NCI-H446 treated with DMSO at 0.1 percent for 48 hours (cell line): ENCODE measurements around the gene CEP83.
A peak's percentile ranks its signal among the peaks of the same experiment; 100 is the strongest.
"Not testable (repeated sequence)": the region's sequence is repeated elsewhere in the genome, so short reads cannot be mapped to it uniquely, and the experiment has no call there.

Experiments used
- DNase-seq: peaks from one replicate; lab custom pipeline; 2025; lab: John Stamatoyannopoulos, UW

Gene CEP83

GRCh38 chr12:94459728-94460615, at the start of gene CEP83:
Gene CEP83, minus strand, starts transcription at chr12:94459867. Its CDS starts 47,377 bp downstream, at chr12:94412490.
- DNase-seq: peak; percentile 82

- no peak for DNase-seq
Measured at GRCh38 chr12:94509317-94509716, 49.6 kb upstream of the CEP83 start.

- DNase-seq: no peak
Measured at GRCh38 chr12:94507455-94507854, 47.8 kb upstream of the CEP83 start.

GRCh38 chr12:94504386-94504785, 44.7 kb upstream of the CEP83 start:
- DNase-seq: no peak

GRCh38 chr12:94503619-94504018, 44.0 kb upstream of the CEP83 start:
- DNase-seq: no peak

GRCh38 chr12:94500831-94501567, 41.3 kb upstream of the CEP83 start:
- DNase-seq: no peak

GRCh38 chr12:94498698-94499097, 39.0 kb upstream of the CEP83 start:
- DNase-seq: no peak

GRCh38 chr12:94498073-94498472, 38.4 kb upstream of the CEP83 start:
- no peak for DNase-seq

GRCh38 chr12:94495445-94496115, 35.9 kb upstream of the CEP83 start:
- DNase-seq: no peak

GRCh38 chr12:94491489-94491888, 31.8 kb upstream of the CEP83 start:
- no peak for DNase-seq

GRCh38 chr12:94488463-94488862, 28.8 kb upstream of the CEP83 start:
- no peak for DNase-seq

- DNase-seq: no peak
Measured at GRCh38 chr12:94481734-94482133, 22.1 kb upstream of the CEP83 start.

- no peak for DNase-seq
Measured at GRCh38 chr12:94469522-94469921, 9.9 kb upstream of the CEP83 start.

GRCh38 chr12:94460616-94460959, 921 bp upstream of the CEP83 start:
- DNase-seq: no peak

- DNase-seq: no peak
Measured at GRCh38 chr12:94458877-94459727, 565 bp downstream of the CEP83 start.

- DNase-seq: no peak
Measured at GRCh38 chr12:94457311-94457710, 2.4 kb downstream of the CEP83 start.

- DNase-seq: not testable (repeated sequence)
Measured at GRCh38 chr12:94454318-94454717, 5.3 kb downstream of the CEP83 start.

- no peak for DNase-seq
Measured at GRCh38 chr12:94445662-94446061, 14.0 kb downstream of the CEP83 start.

GRCh38 chr12:94437303-94437702, 22.4 kb downstream of the CEP83 start:
- DNase-seq: no peak

- no peak for DNase-seq
Measured at GRCh38 chr12:94435511-94435927, 24.1 kb downstream of the CEP83 start.

- DNase-seq: no peak
Measured at GRCh38 chr12:94434171-94434570, 25.5 kb downstream of the CEP83 start.

GRCh38 chr12:94433744-94434143, 25.9 kb downstream of the CEP83 start:
- no peak for DNase-seq
